Fibroblast of skin of scalp (primary cell): ENCODE results near the gene PRKG1.
"Not testable (repeated sequence)": the region's sequence is repeated elsewhere in the genome, so short reads cannot be mapped to it uniquely, and the experiment has no call there.

Experiments used
- DNase-seq: peaks from one replicate; pipeline ENCODE4 v3.0.0-alpha.2; 2013

PRKG1 gene

GRCh38 chr10:51228714-51229100, 154.4 kb downstream of the PRKG1 start:
- DNase-seq, result no peak

GRCh38 chr10:51230887-51231585, 156.7 kb downstream of the PRKG1 start:
- no peak for DNase-seq

- no peak for DNase-seq
Observed at GRCh38 chr10:51231754-51232153, 157.5 kb downstream of the PRKG1 start.

- DNase-seq, result no peak
Observed at GRCh38 chr10:51233337-51234100, 159.2 kb downstream of the PRKG1 start.

- DNase-seq, result no peak
Observed at GRCh38 chr10:51235865-51236264, 161.6 kb downstream of the PRKG1 start.

- no peak for DNase-seq
Observed at GRCh38 chr10:51239006-51239405, 164.7 kb downstream of the PRKG1 start.

- DNase-seq, result no peak
Observed at GRCh38 chr10:51241461-51241860, 167.2 kb downstream of the PRKG1 start.

- DNase-seq, result no peak
Observed at GRCh38 chr10:51242393-51242792, 168.1 kb downstream of the PRKG1 start.

GRCh38 chr10:51244309-51244708, 170.0 kb downstream of the PRKG1 start:
- DNase-seq, result peak; percentile 49

GRCh38 chr10:51244748-51245490, 170.6 kb downstream of the PRKG1 start:
- peak; percentile 90 for DNase-seq

- DNase-seq, result no peak
Observed at GRCh38 chr10:51246156-51246555, 171.9 kb downstream of the PRKG1 start.

GRCh38 chr10:51250278-51250920, 176.1 kb downstream of the PRKG1 start:
- DNase-seq, result no peak

GRCh38 chr10:51251110-51251509, 176.8 kb downstream of the PRKG1 start:
- DNase-seq, result no peak

- no peak for DNase-seq
Observed at GRCh38 chr10:51255381-51255780, 181.1 kb downstream of the PRKG1 start.

GRCh38 chr10:51257511-51258248, 183.4 kb downstream of the PRKG1 start:
- peak; percentile 40 for DNase-seq

- peak; percentile 41 for DNase-seq
Observed at GRCh38 chr10:51260376-51260775, 186.1 kb downstream of the PRKG1 start.

- no peak for DNase-seq
Observed at GRCh38 chr10:51266496-51266895, 192.2 kb downstream of the PRKG1 start.

GRCh38 chr10:51267980-51268570, 193.8 kb downstream of the PRKG1 start:
- DNase-seq, result not testable (repeated sequence)

GRCh38 chr10:51269821-51270220, 195.5 kb downstream of the PRKG1 start:
- peak; percentile 52 for DNase-seq

- DNase-seq, result peak; percentile 78
Observed at GRCh38 chr10:51270936-51271530, 196.7 kb downstream of the PRKG1 start.

- not testable (repeated sequence) for DNase-seq
Observed at GRCh38 chr10:51272099-51272498, 197.8 kb downstream of the PRKG1 start.
